ENCODE data around the gene RNF4.

- TF ChIP-seq TAF1 (IDR thresholded peaks at IDR 0.05; ENCODE audit: low read depth, low read length) (no peak), POU2F2 (IDR thresholded peaks at IDR 0.05; ENCODE audit: low read depth, low read length) (no peak), POLR2A (IDR thresholded peaks at IDR 0.05; ENCODE audit: low read depth, low read length) (no peak)
These were observed 38.9 kb downstream of the RNF4 start for GRCh38 chr4:2507855-2508254.

Measured in GM12891 (cell line).